HG02571 (cell line): Measurements from ENCODE around the gene NT5C1B.
"Not testable (repeated sequence)": the region's sequence is repeated elsewhere in the genome, so short reads cannot be mapped to it uniquely, and the experiment has no call there.

Experiments
- ATAC-seq: cut with Tn5 transposase; IDR thresholded peaks from one replicate; pipeline ENCODE4 v1.9.1; 2021; ENCODE audit warnings: mild to moderate bottlenecking, moderate library complexity; ENCODE audit not compliant: unreplicated experiment

NT5C1B gene

GRCh38 chr2:18589354-18589753 is at the start of gene NT5C1B:
NT5C1B (minus strand) TSS chr2:18589569; CDS start chr2:18589468, 101 bp downstream.
- ATAC-seq, result no peak

DNA sequence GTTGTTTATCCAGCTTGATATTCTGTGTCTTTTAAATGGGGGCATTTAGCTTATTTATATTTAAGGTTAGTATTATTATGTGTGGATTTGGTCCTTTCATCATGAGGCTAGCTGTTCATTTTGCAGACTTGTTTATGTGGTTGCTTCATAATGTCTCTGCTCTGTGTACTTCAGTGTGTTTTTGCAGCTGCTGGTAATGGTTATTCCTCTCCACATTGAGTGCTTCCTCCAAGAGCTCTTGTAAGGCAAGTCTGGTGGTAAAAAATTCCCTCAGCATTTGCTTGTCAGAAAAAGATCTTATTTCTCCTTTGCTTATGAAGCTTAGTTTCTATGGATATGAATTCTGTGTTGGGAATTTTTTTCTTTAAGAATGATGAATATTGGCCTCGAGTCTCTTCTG is 47.8 kb upstream of the NT5C1B start:
- ATAC-seq, result no peak

GRCh38 chr2:18632699-18633098 is 43.3 kb upstream of the NT5C1B start:
- ATAC-seq, result not testable (repeated sequence)

- ATAC-seq, result no peak
Measured at GRCh38 chr2:18630941-18631340, 41.6 kb upstream of the NT5C1B start.

- no peak for ATAC-seq
Measured at GRCh38 chr2:18630541-18630940, 41.2 kb upstream of the NT5C1B start.

- no peak for ATAC-seq
Measured at GRCh38 chr2:18630101-18630500, 40.7 kb upstream of the NT5C1B start.

GRCh38 chr2:18626958-18627650 is 37.7 kb upstream of the NT5C1B start:
- ATAC-seq, result no peak

GRCh38 chr2:18626256-18626668 is 36.9 kb upstream of the NT5C1B start:
- ATAC-seq, result no peak

GRCh38 chr2:18625563-18625962 is 36.2 kb upstream of the NT5C1B start:
- no peak for ATAC-seq

DNA sequence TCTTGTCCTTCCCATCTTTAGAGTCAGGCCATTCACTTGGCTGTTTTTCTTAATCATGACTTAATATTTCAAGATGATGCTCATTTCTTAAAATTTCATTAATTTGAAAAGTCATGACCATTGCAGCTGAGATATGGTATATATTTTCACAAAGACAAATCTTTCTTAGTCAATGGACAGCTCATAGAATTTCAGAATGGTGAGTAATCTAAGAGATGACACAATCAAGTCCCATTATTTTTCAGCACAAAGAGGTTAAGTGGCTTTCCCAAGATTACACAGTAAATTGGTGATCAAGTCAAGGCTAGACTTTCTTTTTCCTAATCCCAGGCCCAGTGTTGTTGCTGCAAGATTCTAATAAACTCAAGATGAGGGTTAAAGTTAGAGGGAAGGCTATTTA is 34.4 kb upstream of the NT5C1B start:
- ATAC-seq, result no peak

DNA sequence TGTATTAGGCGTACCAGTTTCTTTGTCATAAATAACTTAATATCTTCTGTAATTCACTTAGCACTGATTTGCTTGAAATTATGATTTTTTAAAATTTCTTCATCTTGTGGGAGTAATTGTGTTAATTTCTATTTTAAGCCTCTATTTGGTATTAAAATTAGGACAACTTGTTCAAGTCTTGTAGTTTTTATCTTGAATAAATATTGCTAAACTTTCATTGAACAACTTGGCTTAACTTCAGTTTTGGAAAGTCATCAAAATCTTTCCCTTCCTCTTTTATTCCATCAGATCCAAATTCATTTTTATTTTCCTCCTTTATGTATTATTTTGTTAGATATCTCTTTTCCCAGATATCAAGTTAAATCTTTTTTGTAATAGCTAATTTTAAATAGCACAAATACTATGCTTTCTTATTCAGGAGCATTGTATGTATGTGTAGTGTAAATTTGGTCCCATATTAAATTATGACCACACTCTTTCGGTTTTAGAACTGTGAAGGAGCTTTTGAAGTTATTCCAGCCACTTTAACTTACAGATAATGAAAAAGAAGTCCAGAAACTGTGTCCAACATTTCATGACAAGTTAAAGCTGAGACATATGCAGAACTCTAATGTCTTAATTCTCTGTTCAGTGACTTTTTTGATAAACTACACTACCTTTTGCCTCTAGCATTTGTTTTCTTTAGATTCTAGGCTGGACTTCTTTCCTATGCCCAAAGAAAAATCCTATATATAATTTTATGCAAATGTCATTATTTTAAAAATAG is 31.7 kb upstream of the NT5C1B start:
- ATAC-seq, result no peak

- no peak for ATAC-seq
Measured at GRCh38 chr2:18619091-18619490, 29.7 kb upstream of the NT5C1B start.

DNA sequence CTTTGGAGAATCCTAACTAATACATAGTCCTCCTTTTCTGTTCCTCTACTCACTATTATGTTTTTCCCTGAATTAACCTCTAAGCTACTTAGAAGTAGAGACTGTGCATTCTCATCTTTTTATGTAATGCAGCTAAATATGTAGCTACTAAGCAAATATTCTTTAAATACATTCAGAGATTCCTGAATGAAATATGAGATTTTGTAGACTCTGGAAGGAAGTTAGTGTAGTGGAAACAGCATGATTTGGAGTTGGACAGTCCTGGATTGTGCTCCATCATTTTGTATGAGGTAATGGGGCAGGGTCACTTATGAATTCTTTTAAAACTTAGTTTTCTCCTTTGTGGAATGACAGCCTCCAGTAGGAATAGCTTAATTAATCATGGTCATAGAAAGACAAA is 24.7 kb upstream of the NT5C1B start:
- no peak for ATAC-seq

- ATAC-seq, result no peak
Measured at GRCh38 chr2:18612133-18612532, 22.8 kb upstream of the NT5C1B start.

DNA sequence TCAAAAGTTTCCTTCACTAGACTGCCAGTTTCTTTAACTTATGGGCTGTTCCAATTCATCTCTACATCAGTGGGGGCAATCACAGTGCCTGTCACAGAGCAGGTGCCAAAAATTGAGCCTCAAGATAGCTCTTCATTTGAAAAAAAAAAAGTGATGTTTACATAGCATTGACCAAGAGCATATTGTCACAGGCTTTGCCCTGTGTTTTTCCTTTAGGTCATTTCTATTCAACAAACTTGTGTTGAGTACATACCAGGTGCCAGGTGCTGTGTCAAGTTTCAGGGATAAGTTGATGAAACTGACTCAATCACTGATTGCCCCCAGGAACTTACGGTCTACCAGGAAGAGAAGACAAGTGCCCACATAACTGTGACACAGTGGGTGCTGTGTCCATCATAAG is 22.2 kb upstream of the NT5C1B start:
- ATAC-seq, result no peak

- no peak for ATAC-seq
Measured at GRCh38 chr2:18611184-18611583, 21.8 kb upstream of the NT5C1B start.

- no peak for ATAC-seq
Measured at GRCh38 chr2:18610651-18611050, 21.3 kb upstream of the NT5C1B start.

- no peak for ATAC-seq
Measured at GRCh38 chr2:18610090-18610489, 20.7 kb upstream of the NT5C1B start.

- no peak for ATAC-seq
Measured at GRCh38 chr2:18605115-18605514, 15.7 kb upstream of the NT5C1B start.

- no peak for ATAC-seq
Measured at GRCh38 chr2:18604531-18604885, 15.1 kb upstream of the NT5C1B start.

- ATAC-seq, result no peak
Measured at GRCh38 chr2:18603854-18604530, 14.6 kb upstream of the NT5C1B start.

- no peak for ATAC-seq
Measured at GRCh38 chr2:18602298-18602697, 12.9 kb upstream of the NT5C1B start.
